K562 (cell line): ENCODE measurements around the gene C11orf65. TPM values are rescaled to one million over a fixed set of nuclear protein-coding genes. Genes with fewer than 3 reads are reported as not detected.

Source experiments
- ATAC-seq: fragments of 200-7000 bp; cut with Tn5 transposase; 3 replicates; pipeline ENCODE4 v1.9.1; 2020; ENCODE audit warnings: moderate library complexity
- BruUV-seq: library from RNA; stranded (reverse); fragments of 400-500 nt; replicated peaks from 2 replicates; lab custom pipeline; 2021; lab: Mats Ljungman, UMichigan
- CTCF ChIA-PET: fragments of 300-600 bp; formaldehyde crosslinking; extraction: SDS; loops from one replicate; lab custom pipeline; 2021; ENCODE audit warnings: low intra/inter-chr PET ratio; lab: Yijun Ruan, JAX
- POLR2A ChIA-PET: fragments of 300-600, 350-650 bp; sonication (Branson Sonifier 250); formaldehyde crosslinking; extraction: SDS; loops from one replicate; lab custom pipeline; 2021; ENCODE audit warnings: antibody characterized with exemption, inconsistent platforms; lab: Yijun Ruan, JAX
- DNase-seq, 4 experiments: peaks; one replicate each; pipeline versions ENCODE4 v3.0.0 to v3.0.0-alpha.2; 2011 to 2018; ENCODE audit warnings: low spot score in 3 of 4, mixed read lengths in 3 of 4; ENCODE audit errors: extremely low read depth in 1 of 4
- FAIRE-seq: peaks from 2 replicates; lab custom pipeline; 2011; peaks lifted over from hg19 to GRCh38; lab: Jason Lieb, UNC
- H2AFZ ChIP-seq: 2 replicates; pipeline ENCODE4 v1.6.0; 2011; ENCODE audit warnings: low read depth, low read length, control low read depth, inconsistent platforms
- H3K27ac ChIP-seq: fragments of 200-600 bp; 3 replicates; pipeline ENCODE4 v1.8.0; 2011; ENCODE audit warnings: low read depth, mild to moderate bottlenecking, control low read depth, inconsistent platforms, low read length, moderate library complexity, mixed read lengths; ENCODE audit errors: extremely low read depth
- H3K27me3 ChIP-seq, 2 experiments: fragments of 300-600 bp in 1 of 2; 2 replicates in 1 of 2; 3 replicates in 1 of 2; pipeline versions ENCODE4 v1.6.0 to v1.8.0; 2011; ENCODE audit warnings: inconsistent platforms in 2 of 2, low read length in 2 of 2, mild to moderate bottlenecking in 1 of 2, mixed read lengths in 1 of 2, moderate library complexity in 1 of 2; ENCODE audit not compliant: control insufficient read depth in 2 of 2, insufficient read depth in 2 of 2
- H3K36me3 ChIP-seq: fragments of 300-600 bp; 3 replicates; pipeline ENCODE4 v1.8.0; 2011; ENCODE audit warnings: mild to moderate bottlenecking, low read length, inconsistent platforms; ENCODE audit not compliant: control insufficient read depth, insufficient read depth
- H3K4me1 ChIP-seq, 2 experiments: fragments of 200-600 bp in 1 of 2; replicated peaks in 1 of 2; 2 replicates in 1 of 2; 3 replicates in 1 of 2; pipeline versions ENCODE4 v1.5.1 to v1.8.0; 2011; ENCODE audit warnings: inconsistent platforms in 2 of 2, low read length in 2 of 2, mild to moderate bottlenecking in 1 of 2, mixed read lengths in 1 of 2, moderate library complexity in 1 of 2; ENCODE audit not compliant: control insufficient read depth in 2 of 2, insufficient read depth in 2 of 2
- H3K4me2 ChIP-seq: 2 replicates; pipeline ENCODE4 v1.6.1; 2011; ENCODE audit warnings: low read length, control low read depth, inconsistent platforms, mixed read lengths; ENCODE audit not compliant: insufficient read depth
- H3K4me3 ChIP-seq: fragments of 200-600 bp; sonication (generic), shearing (Covaris generic); 2 replicates; pipeline ENCODE4 v1.5.1; 2016; ENCODE audit warnings: control low read depth, inconsistent platforms
- H3K79me2 ChIP-seq: fragments of 200-600 bp; 3 replicates; pipeline ENCODE4 v1.8.0; 2011; ENCODE audit warnings: low read length, inconsistent platforms; ENCODE audit not compliant: control insufficient read depth, insufficient read depth
- H3K9ac ChIP-seq, 2 experiments: 2 replicates each; pipeline versions ENCODE4 v1.6.0 to v1.6.1; 2011; ENCODE audit warnings: low read depth in 2 of 2, low read length in 2 of 2, control low read depth in 1 of 2, inconsistent platforms in 1 of 2, mild to moderate bottlenecking in 1 of 2, mixed read lengths in 1 of 2; ENCODE audit not compliant: insufficient read depth in 1 of 2
- H3K9me1 ChIP-seq: one replicate; pipeline ENCODE4 v1.6.0; 2011; ENCODE audit warnings: inconsistent platforms, mild to moderate bottlenecking, low read length, moderate library complexity; ENCODE audit not compliant: control insufficient read depth, insufficient read depth
- H3K9me3 ChIP-seq: replicated peaks from 2 replicates; pipeline ENCODE4 v1.5.1; 2011; ENCODE audit warnings: low read depth, low read length, inconsistent platforms; ENCODE audit not compliant: control insufficient read depth, insufficient read depth
- H4K20me1 ChIP-seq: replicated peaks from 2 replicates; pipeline ENCODE4 v1.6.1; 2011; ENCODE audit warnings: low read length, inconsistent platforms, mixed read lengths; ENCODE audit not compliant: control insufficient read depth, insufficient read depth
- CEBPB ChIP-seq: fragments of 450-650 bp; IDR thresholded peaks from 2 replicates; pipeline ENCODE4 v1.6.1; 2016; ENCODE audit warnings: missing genetic modification characterization, missing compliant biosample characterization
- CEBPG ChIP-seq, 3 experiments: fragments of 200-800 bp in 1 of 3; sonication (Bioruptor generic) in 1 of 3; sonication (generic) in 1 of 3; formaldehyde crosslinking in 1 of 3; IDR thresholded peaks in 2 of 3; conservative IDR thresholded peaks in 1 of 3; 2 replicates each; pipeline versions ENCODE4 v1.6.1 to v1.8.0; 2016 to 2022; ENCODE audit warnings: missing compliant biosample characterization in 2 of 3, missing genetic modification characterization in 2 of 3, mild to moderate bottlenecking in 1 of 3, missing genetic modification reagents in 1 of 3
- FOXJ2 ChIP-seq: fragments of 200-800 bp; sonication (Bioruptor generic); IDR thresholded peaks from 2 replicates; pipeline ENCODE4 v1.6.1; 2016; ENCODE audit warnings: missing genetic modification characterization, missing compliant biosample characterization
- HNRNPK ChIP-seq: fragments of 200-400 bp; formaldehyde crosslinking; IDR thresholded peaks from one replicate; pipeline ENCODE4 v1.6.1; 2018; ENCODE audit warnings: mild to moderate bottlenecking, low read depth, low read length; ENCODE audit not compliant: poor library complexity, severe bottlenecking
- LCOR ChIP-seq: sonication (generic); formaldehyde crosslinking; IDR thresholded peaks from 2 replicates; pipeline ENCODE4 v1.8.0; 2022; ENCODE audit warnings: mild to moderate bottlenecking, missing genetic modification reagents
- MBD2 ChIP-seq: sonication (generic); IDR thresholded peaks from 2 replicates; pipeline ENCODE4 v1.6.1; 2016; ENCODE audit warnings: low read depth, borderline replicate concordance
- MTA1 ChIP-seq: fragments of 450-650 bp; IDR thresholded peaks from 2 replicates; pipeline ENCODE4 v1.6.1; 2017; ENCODE audit warnings: borderline replicate concordance
- NFATC3 ChIP-seq: fragments of 450-650 bp; IDR thresholded peaks from 2 replicates; pipeline ENCODE4 v1.6.1; 2017; ENCODE audit warnings: mild to moderate bottlenecking
- NFYB ChIP-seq: IDR thresholded peaks from 2 replicates; pipeline ENCODE4 v1.6.1; 2011; ENCODE audit warnings: mild to moderate bottlenecking, moderate library complexity; ENCODE audit not compliant: insufficient read length; ENCODE audit errors: extremely low read depth
- RBM17 ChIP-seq: fragments of 200-400 bp; formaldehyde crosslinking; IDR thresholded peaks from 2 replicates; pipeline ENCODE4 v1.6.1; 2017; ENCODE audit warnings: low read depth, mild to moderate bottlenecking, low read length, borderline replicate concordance
- ZBTB7A ChIP-seq: IDR thresholded peaks from 2 replicates; pipeline ENCODE4 v1.6.1; 2011; ENCODE audit warnings: low read depth, mild to moderate bottlenecking, low read length, moderate library complexity, borderline replicate concordance; ENCODE audit not compliant: control insufficient read depth
- ZNF431 ChIP-seq: sonication (generic); formaldehyde crosslinking; IDR thresholded peaks from 2 replicates; pipeline ENCODE4 v1.8.0; 2022; ENCODE audit warnings: mild to moderate bottlenecking, missing genetic modification reagents
- WGBS: fragments of 100-300 bp; shearing (Covaris generic); methylation state at CpG from one replicate; pipeline ENCODE4 v1.1.6; 2016; ENCODE audit warnings: low coverage, mixed read lengths; ENCODE audit not compliant: insufficient coverage; ENCODE audit errors: missing lambda C conversion rate; 5-methylcytosine and 5-hydroxymethylcytosine counted together
- in situ Hi-C: fragments of 300-500 bp; cut with MboI; formaldehyde crosslinking; loops from 4 replicates; pipeline ENCODE4 v1.15.0; 2018; ENCODE audit warnings: inconsistent platforms, mixed read lengths
- intact Hi-C: fragments of 100-400 bp; cut with micrococcal nuclease; formaldehyde crosslinking; loops from 2 replicates; pipeline ENCODE4 v1.14.2; 2022
- polyA plus RNA-seq, 8 experiments: library from polyadenylated mRNA; depleted of rRNA in 4 of 8; stranded (reverse) in 5 of 8; unstranded in 3 of 8; fragments of >200 nt; fragmentation: Nextera tagmentation in 2 of 8; fragmentation: Illumina TruSeq in 1 of 8; extraction: Ambion mirVana in 2 of 8; extraction: Trizol in 1 of 8; gene quantifications; 2 replicates each; pipeline versions ENCODE4 v1.2.1 to v1.2.3, GENCODE V29; 2011 to 2014; ENCODE audit warnings: inconsistent platforms in 1 of 8, missing spikeins in 1 of 8
- total RNA-seq, 7 experiments: library from RNA; depleted of rRNA in 6 of 7; stranded (reverse); fragments of >200 nt in 6 of 7; fragmentation: Illumina TruSeq in 2 of 7; extraction: Trizol in 2 of 7; gene quantifications; 2 replicates each; pipeline versions ENCODE4 v1.2.1 to v1.2.3, GENCODE V29; 2011 to 2021; ENCODE audit warnings: low replicate concordance in 1 of 7
- TF ChIP-seq, protein P1 (sequence below): fragments of 450-650 bp; formaldehyde crosslinking; IDR thresholded peaks from 2 replicates; pipeline ENCODE4 v1.4.0; 2020; ENCODE audit warnings: mild to moderate bottlenecking, mixed read lengths

The C11orf65 gene
- total and polyA plus RNA-seq, 9 of the 15 experiments (the other 6 are each of a cell fraction or from before 2014, with no cell fraction given) = 1.0 to 2.1 (median 1.2) TPM

DNA sequence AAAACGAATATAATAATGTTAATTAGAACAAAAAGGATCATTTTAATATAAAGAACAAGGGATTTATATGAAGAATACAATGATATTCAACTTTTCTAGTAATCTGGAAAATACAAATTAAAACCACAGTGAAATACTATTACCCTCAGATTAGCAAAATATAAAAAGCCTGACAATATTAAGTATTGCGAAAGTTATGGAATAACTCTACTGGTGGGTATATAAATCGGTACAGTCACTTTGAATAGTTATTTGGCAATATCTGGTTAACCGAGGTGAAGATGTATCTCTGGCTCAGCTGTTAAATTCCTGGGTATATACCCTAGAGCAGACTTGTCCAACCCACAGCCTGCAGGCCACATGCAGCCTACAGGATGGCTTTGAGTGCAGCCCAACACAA, 125.7 kb downstream of the C11orf65 start:
- no TSS peak for BruUV-seq
- CTCF ChIA-PET = interaction anchor here (0.7 kb wide), 1 partner anchor 253 kb away, joined by 4 read pairs; no protein-coding TSS in a partner anchor

DNA sequence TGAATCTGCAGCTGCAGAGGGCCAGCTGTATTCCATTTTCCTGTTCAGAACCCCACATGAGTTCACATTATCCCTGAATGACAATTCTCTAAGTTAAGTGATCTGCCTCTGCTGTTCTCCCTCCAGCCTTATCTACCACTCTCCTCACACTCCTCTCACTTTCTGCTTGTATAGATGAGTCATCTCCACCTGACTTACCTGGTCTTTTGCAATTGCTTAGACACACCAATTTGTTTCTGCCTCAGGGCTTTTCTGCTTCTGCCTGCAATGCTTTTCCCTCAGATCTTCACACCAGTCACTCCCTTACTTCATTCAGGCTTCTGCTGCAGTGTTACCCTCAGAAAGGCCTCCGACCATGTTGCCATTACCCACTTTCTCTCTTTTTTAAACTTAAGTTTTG, 126.4 kb downstream of the C11orf65 start:
- ChIA-PET CTCF (interaction anchor here (0.7 kb wide), 1 partner anchor 253 kb away, joined by 4 read pairs; no protein-coding TSS in a partner anchor), POLR2A (no interaction called here)
- ATAC-seq = peak; percentile 81
- DNase-seq = peak; percentile 15 to 49 (median 32)
- no peak overlapping the region for H2AFZ ChIP-seq
- no peak overlapping the region for H3K27ac ChIP-seq
- 61% methylated on average over 1 of the region's 1 CpG for WGBS
- no peak for FAIRE-seq
- no peaks in the 10 kb centered on the region for H3K9me3 ChIP-seq
- H3K4me2 ChIP-seq = no peak overlapping the region
- H3K79me2 ChIP-seq = no peaks in the 10 kb centered on the region
- H3K9ac ChIP-seq = no peak overlapping the region
- peaks cover 0 to 3% of the 10 kb centered on the region in 2 experiments; a peak in 3 of 5 replicates for H3K4me1 ChIP-seq
- no peaks in the 10 kb centered on the region for H3K27me3 ChIP-seq
- no peaks in the 10 kb centered on the region for H3K36me3 ChIP-seq
- intact Hi-C loops (no loop called here), in situ Hi-C loops (no loop called here)
- H4K20me1 ChIP-seq = no peaks in the 10 kb centered on the region
- BruUV-seq = no TSS peak
- H3K4me3 ChIP-seq = no peak overlapping the region
- no peaks in the 10 kb centered on the region for H3K9me1 ChIP-seq
- TF ChIP-seq, protein P1, sequence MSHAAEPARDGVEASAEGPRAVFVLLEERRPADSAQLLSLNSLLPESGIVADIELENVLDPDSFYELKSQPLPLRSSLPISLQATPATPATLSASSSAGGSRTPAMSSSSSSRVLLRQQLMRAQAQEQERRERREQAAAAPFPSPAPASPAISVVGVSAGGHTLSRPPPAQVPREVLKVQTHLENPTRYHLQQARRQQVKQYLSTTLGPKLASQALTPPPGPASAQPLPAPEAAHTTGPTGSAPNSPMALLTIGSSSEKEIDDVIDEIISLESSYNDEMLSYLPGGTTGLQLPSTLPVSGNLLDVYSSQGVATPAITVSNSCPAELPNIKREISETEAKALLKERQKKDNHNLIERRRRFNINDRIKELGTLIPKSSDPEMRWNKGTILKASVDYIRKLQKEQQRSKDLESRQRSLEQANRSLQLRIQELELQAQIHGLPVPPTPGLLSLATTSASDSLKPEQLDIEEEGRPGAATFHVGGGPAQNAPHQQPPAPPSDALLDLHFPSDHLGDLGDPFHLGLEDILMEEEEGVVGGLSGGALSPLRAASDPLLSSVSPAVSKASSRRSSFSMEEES = no peak
- TF ChIP-seq RBM17 = no peak
- no peak for TF ChIP-seq FOXJ2 (tag)
- no peak for TF ChIP-seq ZBTB7A
- TF ChIP-seq MBD2 = no peak
- no peak for TF ChIP-seq HNRNPK
- no peak for TF ChIP-seq NFATC3
- no peak for TF ChIP-seq CEBPG (CRISPR knock-in tag; IDR thresholded peaks at IDR 0.05)
- TF ChIP-seq CEBPG (tag; conservative IDR thresholded peaks at IDR 0.05 in 1 of 2, IDR thresholded peaks at IDR 0.05 in 1 of 2) = peak in 1 of 2 experiments; percentile 25; a peak in 1 of 4 replicates
- no peak for TF ChIP-seq NFYB
- no peak for TF ChIP-seq LCOR
- TF ChIP-seq MTA1 = peak; percentile 84; the same call in 1 of the 2 replicates

More for the DNA sequence above, 125.7 kb downstream of the C11orf65 start:
- H3K4me1 ChIP-seq = peaks cover 0 to 3% of the 10 kb centered on the region in 2 experiments; a peak in 3 of 5 replicates
- no peaks in the 10 kb centered on the region for H3K9me1 ChIP-seq
- H3K79me2 ChIP-seq = no peaks in the 10 kb centered on the region
- H3K36me3 ChIP-seq = peaks cover 4% of the 10 kb centered on the region; the same call in 1 of the 3 replicates
- H3K27me3 ChIP-seq = no peaks in the 10 kb centered on the region
- DNase-seq (no peak), ATAC-seq (no peak), FAIRE-seq (no peak)
- no peaks in the 10 kb centered on the region for H4K20me1 ChIP-seq
- 67% methylated on average over 4 of the region's 4 CpGs for whole genome bisulfite sequencing
- POLR2A ChIA-PET = no interaction called here
- H3K9ac ChIP-seq = no peak overlapping the region
- H3K9me3 ChIP-seq = no peaks in the 10 kb centered on the region
- TF ChIP-seq ZNF431 (CRISPR knock-in tag) (no peak), CEBPG (CRISPR knock-in tag; IDR thresholded peaks at IDR 0.05) (no peak), CEBPG (tag; conservative IDR thresholded peaks at IDR 0.05 in 1 of 2, IDR thresholded peaks at IDR 0.05 in 1 of 2) (peak; percentile 30 to 68; a peak in 2 of 4 replicates), CEBPB (peak; percentile 71)
- no peak overlapping the region for H3K4me2 ChIP-seq
- H2AFZ ChIP-seq = no peak overlapping the region
- intact Hi-C loops = no loop called here
- in situ Hi-C loops = no loop called here
- H3K4me3 ChIP-seq = no peak overlapping the region
- no peak overlapping the region for H3K27ac ChIP-seq
